T-helper 22 cell (primary cell): Measurements from ENCODE around the gene BEAN1.

ENCODE experiments used
- DNase-seq: peaks from one replicate; pipeline ENCODE4 v3.0.0-alpha.2; 2020; ENCODE audit warnings: low read depth

The BEAN1 gene

GRCh38 chr16:66395806-66396555, 31.1 kb upstream of the BEAN1 start:
- no peak for DNase-seq

- DNase-seq, result no peak
Observed at GRCh38 chr16:66397736-66398433, 29.2 kb upstream of the BEAN1 start.

DNA sequence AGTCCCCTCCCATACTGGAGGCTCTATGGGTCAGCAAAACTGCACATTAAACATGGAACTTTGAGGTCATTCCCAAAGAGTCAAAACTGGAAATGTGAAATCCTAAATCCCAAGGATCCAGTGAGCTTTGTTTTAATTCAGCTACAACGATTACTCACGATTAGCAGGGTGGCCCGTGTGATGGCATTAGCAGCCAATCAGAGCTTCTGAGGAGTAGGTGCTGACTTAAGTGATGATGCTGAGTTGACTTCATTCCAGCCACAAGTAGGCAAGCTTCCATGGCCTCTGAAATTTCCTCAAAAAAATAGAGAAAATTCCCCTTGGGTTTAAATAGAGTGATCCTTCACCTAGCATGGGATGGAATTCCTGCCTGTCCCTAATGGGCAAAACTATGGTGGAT, 28.1 kb upstream of the BEAN1 start:
- no peak for DNase-seq

DNA sequence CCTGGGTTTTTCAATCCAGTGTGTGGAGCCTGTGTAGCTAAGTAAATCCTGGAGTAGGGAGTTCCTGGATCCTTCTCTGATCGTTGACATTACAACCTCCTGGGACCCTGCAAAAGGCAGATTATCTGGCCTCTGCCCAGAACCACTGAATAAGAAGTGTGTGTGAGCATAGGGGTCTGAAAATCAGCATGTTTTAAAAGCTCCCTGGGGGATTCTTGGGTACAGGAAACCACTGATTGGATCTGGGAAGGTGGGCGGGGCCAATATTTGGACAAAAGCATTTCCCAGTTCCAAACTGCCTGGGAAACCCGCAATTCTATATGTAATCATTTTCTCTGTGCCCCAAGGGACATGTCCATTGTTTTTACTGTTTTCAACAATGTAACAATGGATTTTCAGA, 27.2 kb upstream of the BEAN1 start:
- no peak for DNase-seq

GRCh38 chr16:66400503-66401380, 26.4 kb upstream of the BEAN1 start:
- no peak for DNase-seq

- no peak for DNase-seq
Observed at GRCh38 chr16:66401610-66402009, 25.5 kb upstream of the BEAN1 start.

GRCh38 chr16:66402166-66402565, 24.9 kb upstream of the BEAN1 start:
- DNase-seq, result no peak

DNA sequence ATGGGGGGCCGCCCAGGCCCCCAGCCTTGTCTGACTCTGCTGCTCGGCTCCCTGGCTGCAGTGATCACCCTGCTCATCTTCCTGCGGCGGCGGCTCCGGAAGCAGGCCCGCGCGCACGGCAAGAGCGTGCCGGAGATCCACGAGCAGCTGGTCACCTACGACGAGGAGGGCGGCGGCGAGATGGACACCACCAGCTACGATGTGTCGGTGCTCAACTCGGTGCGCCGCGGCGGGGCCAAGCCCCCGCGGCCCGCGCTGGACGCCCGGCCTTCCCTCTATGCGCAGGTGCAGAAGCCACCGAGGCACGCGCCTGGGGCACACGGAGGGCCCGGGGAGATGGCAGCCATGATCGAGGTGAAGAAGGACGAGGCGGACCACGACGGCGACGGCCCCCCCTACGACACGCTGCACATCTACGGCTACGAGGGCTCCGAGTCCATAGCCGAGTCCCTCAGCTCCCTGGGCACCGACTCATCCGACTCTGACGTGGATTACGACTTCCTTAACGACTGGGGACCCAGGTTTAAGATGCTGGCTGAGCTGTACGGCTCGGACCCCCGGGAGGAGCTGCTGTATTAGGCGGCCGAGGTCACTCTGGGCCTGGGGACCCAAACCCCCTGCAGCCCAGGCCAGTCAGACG, 24.4 kb upstream of the BEAN1 start:
- DNase-seq, result no peak

DNA sequence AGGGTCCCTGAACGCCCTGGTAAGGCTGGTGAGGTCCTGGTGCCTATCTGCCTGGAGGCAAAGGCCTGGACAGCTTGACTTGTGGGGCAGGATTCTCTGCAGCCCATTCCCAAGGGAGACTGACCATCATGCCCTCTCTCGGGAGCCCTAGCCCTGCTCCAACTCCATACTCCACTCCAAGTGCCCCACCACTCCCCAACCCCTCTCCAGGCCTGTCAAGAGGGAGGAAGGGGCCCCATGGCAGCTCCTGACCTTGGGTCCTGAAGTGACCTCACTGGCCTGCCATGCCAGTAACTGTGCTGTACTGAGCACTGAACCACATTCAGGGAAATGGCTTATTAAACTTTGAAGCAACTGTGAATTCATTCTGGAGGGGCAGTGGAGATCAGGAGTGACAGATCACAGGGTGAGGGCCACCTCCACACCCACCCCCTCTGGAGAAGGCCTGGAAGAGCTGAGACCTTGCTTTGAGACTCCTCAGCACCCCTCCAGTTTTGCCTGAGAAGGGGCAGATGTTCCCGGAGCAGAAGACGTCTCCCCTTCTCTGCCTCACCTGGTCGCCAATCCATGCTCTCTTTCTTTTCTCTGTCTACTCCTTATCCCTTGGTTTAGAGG, 23.5 kb upstream of the BEAN1 start:
- DNase-seq, result no peak

GRCh38 chr16:66405057-66405783, 21.9 kb upstream of the BEAN1 start:
- DNase-seq, result no peak

- DNase-seq, result peak; percentile 55
Observed at GRCh38 chr16:66406534-66407221, 20.4 kb upstream of the BEAN1 start.

DNA sequence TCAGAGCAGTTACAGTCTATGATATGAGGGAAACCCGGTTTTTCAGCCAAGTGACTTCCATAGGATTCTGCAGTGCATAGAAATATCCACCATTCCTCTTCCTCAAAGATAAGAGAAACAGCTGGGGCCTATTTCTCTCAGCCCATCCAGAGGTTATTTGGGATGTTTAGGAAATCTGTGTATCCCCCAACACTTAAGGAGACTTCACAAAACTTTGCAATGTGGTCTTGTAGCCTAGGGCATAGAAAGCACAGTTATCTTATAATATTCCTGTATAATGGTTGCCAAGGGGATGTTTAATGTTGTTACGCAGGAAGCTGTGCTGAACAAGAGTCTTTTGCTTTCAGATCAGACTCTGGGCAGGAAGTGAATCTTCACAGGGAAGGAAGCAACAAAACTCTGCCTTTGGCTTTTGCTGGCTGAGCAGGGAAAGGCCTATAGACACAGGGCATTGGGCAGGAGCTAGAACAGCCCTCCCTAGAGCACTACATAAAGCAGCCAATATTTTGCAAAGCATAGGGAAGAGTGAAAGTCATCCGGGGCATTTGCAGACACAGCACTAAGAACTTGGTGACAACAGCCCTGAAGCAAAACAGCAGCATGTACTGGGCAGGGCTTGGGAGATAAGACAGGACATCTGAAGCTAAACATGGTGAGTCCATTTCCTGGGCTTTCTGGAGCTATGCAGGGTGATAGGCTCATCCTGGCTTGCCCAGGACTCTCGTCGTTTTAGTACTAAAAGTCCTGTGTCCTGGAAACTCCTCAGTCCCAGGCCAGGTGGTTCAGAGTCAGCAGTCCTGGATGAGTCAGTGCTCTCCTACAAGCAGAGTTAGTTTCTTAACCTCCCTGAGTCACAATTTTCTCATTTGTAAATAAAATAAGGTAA, 18.7 kb upstream of the BEAN1 start:
- no peak for DNase-seq

GRCh38 chr16:66409156-66409555, 17.9 kb upstream of the BEAN1 start:
- no peak for DNase-seq

- no peak for DNase-seq
Observed at GRCh38 chr16:66412182-66412581, 14.9 kb upstream of the BEAN1 start.

DNA sequence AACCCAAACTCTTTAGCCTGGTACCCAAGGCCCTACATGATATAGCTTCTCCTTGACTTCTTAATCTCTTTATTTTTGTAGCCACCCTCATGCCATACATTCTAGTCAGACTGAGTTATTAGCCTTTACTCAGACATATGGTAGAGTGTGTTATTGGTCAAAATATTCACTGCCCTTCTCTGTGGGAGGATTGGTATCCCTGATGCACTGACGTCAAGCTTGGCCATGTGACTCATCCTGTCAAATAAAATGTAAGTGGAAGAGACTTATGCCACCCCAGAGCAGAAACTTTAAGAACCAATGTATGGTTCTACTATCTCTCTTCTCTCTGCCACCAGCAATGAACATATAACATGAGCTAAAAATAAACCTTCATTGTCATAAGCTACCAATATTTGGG, 12.2 kb upstream of the BEAN1 start:
- DNase-seq, result no peak

- no peak for DNase-seq
Observed at GRCh38 chr16:66416136-66416535, 11.0 kb upstream of the BEAN1 start.

DNA sequence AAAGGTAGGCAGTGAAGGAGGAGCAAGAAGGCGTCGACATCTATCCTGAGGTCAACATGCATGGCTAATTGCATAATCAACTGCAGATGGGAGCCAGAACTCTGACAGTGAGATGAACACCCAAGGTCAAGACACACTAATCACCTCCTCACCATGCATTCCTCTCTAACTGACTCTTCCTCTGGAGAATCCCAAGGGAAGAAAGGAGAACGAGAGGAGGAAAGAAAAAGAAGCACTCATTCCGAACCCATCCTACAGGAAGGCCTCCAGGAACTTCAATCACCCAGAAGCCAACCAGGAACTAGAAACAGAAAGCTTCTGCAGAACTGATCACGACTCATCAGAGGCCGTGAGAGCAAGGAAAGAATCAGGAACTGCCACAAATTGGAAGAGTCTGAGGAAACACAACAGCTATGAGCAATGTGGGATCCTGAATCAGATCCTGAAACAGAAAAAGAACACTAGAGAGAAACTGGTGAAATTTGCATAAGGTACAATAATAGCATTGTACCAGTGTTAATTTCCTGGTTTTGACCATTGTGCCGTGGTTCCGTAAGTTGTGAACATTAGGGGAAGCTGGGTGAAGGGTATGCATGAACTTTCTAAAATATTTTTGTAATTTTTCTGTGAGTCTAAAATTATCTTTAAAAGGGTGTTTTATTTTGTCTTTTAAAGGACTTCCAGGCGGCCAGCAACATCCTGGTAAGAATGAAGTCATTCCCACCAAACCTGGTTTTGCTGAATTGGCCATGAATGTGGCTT, 10.0 kb upstream of the BEAN1 start:
- no peak for DNase-seq

DNA sequence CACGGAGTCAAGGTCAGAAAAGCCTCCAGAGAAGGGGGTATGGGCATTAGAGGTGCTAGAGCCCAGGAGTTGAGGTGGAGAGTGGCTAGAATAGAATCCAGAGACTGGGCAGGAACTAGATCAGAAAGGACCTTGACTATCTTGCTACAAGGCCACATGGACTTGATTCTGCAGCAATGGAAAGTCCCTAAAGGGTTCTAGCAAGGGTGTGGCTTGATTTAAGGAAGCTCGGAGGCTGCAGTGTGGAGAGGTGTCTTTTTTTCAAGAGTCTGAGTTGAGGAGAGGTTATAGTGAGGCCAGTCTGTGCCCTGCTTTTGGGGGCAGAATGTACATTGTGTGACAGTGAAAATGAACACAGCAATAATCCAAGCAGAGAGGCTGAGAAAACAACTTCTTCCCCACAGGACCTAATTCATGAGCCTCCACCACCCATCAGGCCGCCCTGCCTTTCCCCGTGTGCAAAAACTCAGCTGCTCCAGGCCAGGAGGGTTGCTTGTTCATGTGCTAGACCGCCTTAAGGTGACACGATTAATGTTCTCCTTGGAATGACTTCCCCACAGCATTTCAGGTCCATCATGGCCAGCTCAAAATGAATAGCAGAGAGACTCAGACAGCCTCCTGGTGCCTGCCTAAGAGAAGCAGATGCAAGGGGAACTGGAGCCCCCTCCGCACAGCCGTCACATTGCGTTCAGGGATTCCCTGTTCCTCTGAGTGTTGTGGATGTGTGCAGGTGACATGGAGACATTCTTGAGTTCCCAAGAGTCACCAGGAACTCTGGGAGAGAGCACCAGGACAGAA, 8.7 kb upstream of the BEAN1 start:
- DNase-seq, result no peak
